ENCODE results near the gene SAG.
"Not testable (repeated sequence)": the region's sequence is repeated elsewhere in the genome, so short reads cannot be mapped to it uniquely, and the experiment has no call there.

SAG gene

GRCh38 chr2:233372855-233373254, 65.2 kb downstream of the SAG start:
- TF ChIP-seq CTCF (IDR thresholded peaks at IDR 0.05; ENCODE audit: control insufficient read depth, extremely low read depth, insufficient read depth): no peak
- DNase-seq (ENCODE audit: low read depth): no peak
- no peak overlapping the region for H3K4me3 ChIP-seq (ENCODE audit: low read depth, low read length)

GRCh38 chr2:233373316-233373715, 65.7 kb downstream of the SAG start:
- no peak for TF ChIP-seq CTCF (IDR thresholded peaks at IDR 0.05; ENCODE audit: control insufficient read depth, extremely low read depth, insufficient read depth)
- no peak overlapping the region for H3K4me3 ChIP-seq (ENCODE audit: low read depth, low read length)
- no peak for DNase-seq (ENCODE audit: low read depth)

- not testable (repeated sequence) for DNase-seq (ENCODE audit: low read depth); H3K4me3 ChIP-seq (ENCODE audit: low read depth, low read length)
These were observed 67.2 kb downstream of the SAG start for GRCh38 chr2:233374776-233375175.

- no peak for TF ChIP-seq CTCF (IDR thresholded peaks at IDR 0.05; ENCODE audit: control insufficient read depth, extremely low read depth, insufficient read depth)
- H3K4me3 ChIP-seq (ENCODE audit: low read depth, low read length): no peak overlapping the region
- no peak for DNase-seq (ENCODE audit: low read depth)
These were observed 68.1 kb downstream of the SAG start for GRCh38 chr2:233375490-233376314.

- no peak for DNase-seq (ENCODE audit: low read depth)
- TF ChIP-seq CTCF (IDR thresholded peaks at IDR 0.05; ENCODE audit: control insufficient read depth, extremely low read depth, insufficient read depth): no peak
- H3K4me3 ChIP-seq (ENCODE audit: low read depth, low read length): no peak overlapping the region
These were observed 71.4 kb downstream of the SAG start for GRCh38 chr2:233379034-233379433.

- DNase-seq (ENCODE audit: low read depth): no peak
- H3K4me3 ChIP-seq (ENCODE audit: low read depth, low read length): no peak overlapping the region
- TF ChIP-seq CTCF (IDR thresholded peaks at IDR 0.05; ENCODE audit: control insufficient read depth, extremely low read depth, insufficient read depth): no peak
These were observed 71.8 kb downstream of the SAG start for GRCh38 chr2:233379441-233379840.

GRCh38 chr2:233380132-233380895, 72.7 kb downstream of the SAG start:
- no peak for TF ChIP-seq CTCF (IDR thresholded peaks at IDR 0.05; ENCODE audit: control insufficient read depth, extremely low read depth, insufficient read depth)
- no peak for DNase-seq (ENCODE audit: low read depth)
- H3K4me3 ChIP-seq (ENCODE audit: low read depth, low read length): no peak overlapping the region
